GM23338 (cell line): ENCODE results near the gene SLC18B1.

Source experiments
- CTCF ChIP-seq, 2 experiments: fragments of 200-600 bp in 1 of 2; sonication (generic) in 1 of 2; conservative IDR thresholded peaks; 2 replicates each; pipeline versions ENCODE4 v1.5.1 to v1.6.1; 2016 to 2017; ENCODE audit warnings: antibody characterized with exemption in 2 of 2, low read depth in 2 of 2, mild to moderate bottlenecking in 2 of 2, moderate library complexity in 1 of 2
- REST ChIP-seq: IDR thresholded peaks from one replicate; pipeline ENCODE4 v1.6.1; 2018; ENCODE audit warnings: antibody characterized with exemption; ENCODE audit not compliant: unreplicated experiment

- TF ChIP-seq REST, result no peak
- TF ChIP-seq CTCF (conservative IDR thresholded peaks at IDR 0.05; ENCODE audit: low read depth in 2 of 2), result no peak
These were observed 55.9 kb downstream of the SLC18B1 start for GRCh38 chr6:132742495-132742894.
